Measurements from ENCODE around the gene NAGK.

Gene NAGK

DNA sequence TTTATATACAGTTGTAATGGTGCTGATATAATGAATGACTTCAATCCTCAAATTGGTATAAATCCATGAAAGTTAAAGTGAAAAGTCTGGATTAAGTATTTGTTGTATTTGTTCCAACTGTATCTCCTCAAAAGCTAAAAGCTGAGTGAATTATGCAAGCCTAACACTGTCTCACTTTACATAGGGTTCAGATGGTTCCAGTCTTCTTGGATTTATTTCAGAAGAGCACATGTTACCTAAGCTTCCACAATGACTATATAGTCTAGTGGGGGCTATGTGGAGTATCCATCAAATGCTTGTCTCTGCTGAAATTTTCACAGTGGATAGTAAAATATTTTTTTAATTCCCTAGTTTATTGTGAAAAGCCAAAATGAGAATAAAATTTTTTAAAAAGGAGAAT is 48.6 kb downstream of the NAGK start:
- DNase-seq = no peak

DNA sequence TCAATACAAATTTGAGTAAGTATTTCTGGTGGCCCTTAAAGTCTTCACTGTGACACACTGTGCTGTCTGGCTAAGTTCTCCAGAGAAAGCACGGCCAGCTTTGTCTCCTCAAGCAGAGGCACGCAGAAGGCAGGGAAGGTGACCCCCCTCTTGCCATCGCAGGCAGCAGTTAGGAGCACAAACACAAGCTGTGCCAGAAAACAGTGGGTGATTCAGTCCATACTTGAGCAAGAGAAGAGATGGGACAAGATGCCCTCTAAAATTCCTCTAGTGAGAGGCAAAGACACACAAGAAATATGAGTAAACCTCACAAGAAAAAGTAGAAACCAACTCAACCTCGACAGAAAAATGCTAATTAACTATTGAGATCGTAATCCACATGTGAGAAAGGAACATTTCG is 51.7 kb downstream of the NAGK start:
- DNase-seq = no peak

- DNase-seq = no peak
Observed at GRCh38 chr2:71121479-71121878, 53.0 kb downstream of the NAGK start.

DNA sequence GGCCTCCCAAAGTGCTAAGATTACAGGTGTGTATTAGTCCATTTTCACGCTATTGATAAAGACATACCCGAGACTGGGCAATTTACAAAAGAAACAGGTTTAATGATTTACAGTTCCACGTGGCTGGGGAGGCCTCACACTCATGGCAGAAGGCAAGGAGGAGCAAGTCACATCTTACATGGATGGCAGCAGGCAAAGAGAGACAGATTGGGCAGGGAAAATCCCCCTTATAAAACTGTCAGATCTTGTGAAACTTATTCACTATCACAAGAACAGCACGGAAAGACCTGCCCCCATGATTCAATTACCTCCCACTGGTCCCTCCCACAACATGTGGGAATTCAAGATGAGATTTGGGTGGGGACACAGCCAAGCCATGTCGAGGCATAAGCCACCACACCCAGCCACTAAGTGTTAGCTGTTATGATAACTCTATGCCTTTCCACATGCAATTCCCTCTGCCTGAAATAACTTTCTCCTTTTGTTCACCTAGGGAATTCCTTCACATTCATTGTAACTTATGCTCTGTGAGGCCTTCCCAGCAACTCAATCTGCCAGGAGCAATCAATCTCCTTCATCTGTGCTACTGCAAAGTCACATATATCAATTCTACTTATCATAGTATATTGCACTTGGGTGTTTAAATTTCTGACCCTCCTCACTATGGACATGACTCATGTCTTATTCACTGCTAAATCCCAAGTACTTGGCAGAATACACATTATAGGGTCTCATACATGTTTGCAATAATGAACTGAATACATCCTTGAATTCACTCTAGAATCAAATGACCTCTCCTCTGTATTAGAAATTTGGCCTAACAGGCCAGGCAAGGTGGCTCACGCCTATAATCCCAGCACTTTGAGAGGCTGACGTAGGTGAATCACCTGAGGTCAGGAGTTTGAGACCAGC is 54.2 kb downstream of the NAGK start:
- DNase-seq = no peak

DNA sequence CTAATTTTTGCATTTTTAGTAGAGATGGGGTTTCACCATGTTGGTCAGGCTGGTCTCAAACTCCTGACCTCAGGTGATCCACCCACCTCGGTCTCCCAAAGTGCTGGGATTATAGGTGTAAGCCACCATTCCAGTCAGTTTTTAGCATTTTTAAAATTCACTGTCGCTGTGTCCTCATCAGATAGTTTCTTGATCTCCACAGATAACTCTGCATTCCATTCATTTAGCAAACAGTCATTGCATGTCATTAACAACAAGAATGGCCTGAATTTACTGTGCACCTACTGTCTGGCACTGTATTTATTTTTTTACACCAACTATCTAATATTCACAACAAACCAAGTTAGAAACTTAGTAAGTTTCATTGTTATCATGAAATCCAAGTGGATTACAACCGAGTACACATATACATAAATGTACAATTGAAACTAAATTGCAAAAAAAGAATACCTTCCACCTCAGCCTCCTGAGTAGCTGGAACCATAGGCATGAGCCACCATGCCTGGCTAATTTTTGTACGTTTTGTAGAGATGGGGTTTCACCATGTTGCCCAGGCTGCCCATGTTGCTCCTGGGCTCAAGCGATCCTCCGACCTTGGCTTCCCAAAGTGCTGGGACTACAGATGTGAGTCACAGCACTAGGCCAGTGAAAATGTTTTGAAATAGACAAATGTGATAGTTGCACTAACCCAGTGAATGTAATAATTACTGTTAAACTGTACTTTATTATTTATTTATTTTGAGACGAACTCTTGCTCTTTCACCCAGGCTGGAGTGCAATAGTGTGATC is 57.3 kb downstream of the NAGK start:
- no peak for DNase-seq

GRCh38 chr2:71126957-71127356 is 58.5 kb downstream of the NAGK start:
- DNase-seq = no peak

Measured in DMS 273 treated with DMSO at 0.1 percent for 48 hours (cell line).